GM23248 (cell line): ENCODE data around the gene TP53TG3F. TPM values are rescaled to one million over a fixed set of nuclear protein-coding genes. Genes with fewer than 3 reads are reported as not detected.
"Not testable (repeated sequence)": the region's sequence is repeated elsewhere in the genome, so short reads cannot be mapped to it uniquely, and the experiment has no call there.

Source experiments
- DNase-seq: peaks from one replicate; pipeline ENCODE4 v3.0.0-alpha.2; 2015
- H2AFZ ChIP-seq: fragments of 200-600 bp; sonication (generic); 2 replicates; pipeline ENCODE4 v1.6.1; 2016; ENCODE audit warnings: antibody characterized with exemption
- H3F3A ChIP-seq: fragments of 200-600 bp; sonication (generic); 2 replicates; pipeline ENCODE4 v1.6.1; 2016; ENCODE audit warnings: mild to moderate bottlenecking, antibody characterized with exemption, mixed run types; ENCODE audit not compliant: insufficient read depth
- H3K27ac ChIP-seq: fragments of 200-600 bp; sonication (generic); 2 replicates; pipeline ENCODE4 v1.5.1; 2016; ENCODE audit warnings: mild to moderate bottlenecking
- H3K27me3 ChIP-seq: fragments of 200-600 bp; sonication (generic); replicated peaks from 2 replicates; pipeline ENCODE4 v1.6.1; 2016; ENCODE audit warnings: mild to moderate bottlenecking; ENCODE audit not compliant: insufficient read depth
- H3K36me3 ChIP-seq: fragments of 200-600 bp; sonication (generic); 2 replicates; pipeline ENCODE4 v1.6.1; 2016; ENCODE audit warnings: low read depth, mild to moderate bottlenecking
- H3K4me1 ChIP-seq: fragments of 200-600 bp; sonication (generic); 2 replicates; pipeline ENCODE4 v1.6.1; 2016; ENCODE audit warnings: mild to moderate bottlenecking; ENCODE audit not compliant: insufficient read depth
- H3K4me2 ChIP-seq: fragments of 200-600 bp; sonication (generic); one replicate; pipeline ENCODE4 v1.6.1; 2016; ENCODE audit warnings: mild to moderate bottlenecking; ENCODE audit not compliant: unreplicated experiment
- H3K4me3 ChIP-seq: fragments of 200-600 bp; sonication (generic); 2 replicates; pipeline ENCODE4 v1.5.1; 2016; ENCODE audit warnings: mild to moderate bottlenecking
- H3K79me2 ChIP-seq: fragments of 200-600 bp; sonication (generic); 2 replicates; pipeline ENCODE4 v1.6.1; 2016; ENCODE audit warnings: mild to moderate bottlenecking; ENCODE audit not compliant: insufficient read depth
- H3K9ac ChIP-seq: fragments of 200-600 bp; sonication (generic); 2 replicates; pipeline ENCODE4 v1.6.1; 2016; ENCODE audit warnings: mild to moderate bottlenecking
- H3K9me2 ChIP-seq: fragments of 200-600 bp; sonication (generic); 2 replicates; pipeline ENCODE4 v1.6.1; 2016; ENCODE audit warnings: mixed run types, mild to moderate bottlenecking, moderate library complexity; ENCODE audit not compliant: insufficient read depth
- H3K9me3 ChIP-seq: fragments of 200-600 bp; sonication (generic); one replicate; pipeline ENCODE4 v1.6.1; 2017; ENCODE audit warnings: low read depth
- H4K20me1 ChIP-seq: fragments of 200-600 bp; sonication (generic); 2 replicates; pipeline ENCODE4 v1.6.0; 2016; ENCODE audit not compliant: insufficient read depth
- WGBS, 2 experiments: methylation state at CpG; one replicate each; pipeline ENCODE4 v1.1.6; 2015 to 2017; ENCODE audit warnings: low lambda C conversion rate in 2 of 2, low coverage in 1 of 2; ENCODE audit errors: missing lambda C conversion rate in 2 of 2; 5-methylcytosine and 5-hydroxymethylcytosine counted together
- in situ Hi-C: fragments of 300-500 bp; cut with MboI; formaldehyde crosslinking; loops from 2 replicates; pipeline ENCODE4 v1.15.0; 2020
- polyA plus RNA-seq: library from polyadenylated mRNA; unstranded; fragments of >200 nt; fragmentation: Nextera tagmentation; extraction: Ambion mirVana; gene quantifications from 2 replicates; pipeline ENCODE4 v1.2.1, GENCODE V29; 2016
- small RNA-seq: library from RNA; depleted of rRNA; stranded (forward); fragments of <200 nt; gene quantifications from one replicate; pipeline ENCODE3, GENCODE V24; 2014; ENCODE audit warnings: low read depth, low replicate concordance
- total RNA-seq: library from RNA; depleted of rRNA; stranded (reverse); fragments of >200 nt; shearing (Covaris generic); gene quantifications from 2 replicates; pipeline ENCODE4 v1.2.3, GENCODE V29; 2014; rRNA removed

Gene TP53TG3F, protein sequence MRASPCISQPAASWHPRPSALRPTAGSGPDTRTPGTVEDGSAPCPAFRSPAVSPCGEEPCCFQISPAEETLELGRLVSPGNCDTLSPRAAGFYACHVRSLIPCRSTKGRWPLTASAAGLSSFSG
- total RNA-seq: not detected in 2 replicates
- polyA plus RNA-seq: not detected in 2 replicates

DNA sequence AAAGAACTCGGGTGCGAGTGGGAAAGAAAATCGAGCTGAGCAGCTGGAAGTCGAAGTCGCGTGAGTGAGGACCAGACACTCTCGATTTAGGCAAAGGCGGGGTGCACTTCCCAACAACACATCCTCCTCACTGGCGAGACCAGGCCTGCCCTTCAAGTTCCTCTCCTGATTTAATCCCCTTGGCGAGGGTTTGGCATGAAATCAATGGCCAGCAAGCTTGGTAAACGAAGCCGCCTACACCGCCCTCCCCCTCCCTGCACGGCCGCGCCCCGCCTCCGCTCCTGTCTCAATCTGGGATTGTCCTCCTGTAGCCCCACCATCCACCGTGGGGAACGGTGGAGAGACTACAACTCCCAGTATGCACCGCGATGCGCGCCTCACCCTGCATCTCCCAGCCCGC lies at the start of gene TP53TG3F:
TP53TG3F (plus strand) TSS at position 301 of the 400 bp plus-strand sequence; CDS start at position 369, 68 bp downstream.
- no CpG with 5 or more reads among the region's 25 CpGs for WGBS, 2 experiments
- H3K36me3 ChIP-seq, H3F3A ChIP-seq, H4K20me1 ChIP-seq, H3K27ac ChIP-seq, H3K9me3 ChIP-seq, H3K9ac ChIP-seq, DNase-seq, H3K4me2 ChIP-seq, in situ Hi-C loops, H2AFZ ChIP-seq, H3K4me3 ChIP-seq, H3K9me2 ChIP-seq, H3K27me3 ChIP-seq, H3K79me2 ChIP-seq, H3K4me1 ChIP-seq: not testable (repeated sequence)

DNA sequence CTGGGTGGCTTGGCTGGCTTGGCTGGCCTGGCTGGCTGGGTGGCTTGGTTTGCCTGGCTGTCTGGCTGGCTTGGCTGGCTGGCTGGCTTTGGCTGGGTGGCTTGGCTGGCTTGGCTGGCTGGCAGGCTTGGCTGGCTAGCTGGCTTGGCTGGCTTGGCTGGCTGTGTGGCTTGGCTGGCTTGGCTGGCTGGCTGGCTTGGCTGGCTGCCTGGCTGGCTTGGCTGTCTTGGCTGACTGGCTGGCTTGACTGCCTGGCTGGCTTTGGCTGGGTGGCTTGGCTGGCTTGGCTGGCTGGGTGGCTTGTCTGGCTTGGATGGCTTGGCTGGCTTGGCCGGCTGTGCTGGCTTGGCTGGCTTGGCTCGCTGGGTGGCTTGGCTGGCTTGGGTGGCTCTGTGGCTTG lies 32.2 kb downstream of the TP53TG3F start:
- H4K20me1 ChIP-seq, H3K4me2 ChIP-seq, in situ Hi-C loops, H3K27me3 ChIP-seq, H3K4me3 ChIP-seq, H3K9me3 ChIP-seq, H3K27ac ChIP-seq, H3K79me2 ChIP-seq, DNase-seq, H3K4me1 ChIP-seq, H3K36me3 ChIP-seq, H2AFZ ChIP-seq, H3K9ac ChIP-seq, H3K9me2 ChIP-seq, H3F3A ChIP-seq: not testable (repeated sequence)
- WGBS, 2 experiments: no CpG with 5 or more reads among the region's 2 CpGs

DNA sequence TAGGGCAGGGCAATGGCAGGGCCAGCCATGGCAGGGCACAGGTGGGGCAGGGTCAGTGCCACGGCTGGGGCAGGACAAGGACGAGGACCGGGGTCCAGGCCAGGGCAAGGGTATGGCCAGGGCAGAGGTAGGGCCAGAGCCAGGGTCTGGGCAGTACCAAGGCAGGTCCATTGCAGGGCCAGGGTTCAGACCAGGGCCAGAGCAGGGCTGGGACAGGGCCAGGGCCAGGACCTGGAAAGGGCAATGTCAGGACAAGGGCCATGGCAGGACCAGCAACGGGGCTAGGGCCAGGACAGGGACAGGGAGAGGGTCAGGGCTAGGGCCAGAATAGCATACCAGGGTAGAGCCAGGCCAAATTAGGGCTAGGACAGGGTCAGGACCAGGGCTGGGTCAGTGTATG lies 47.8 kb downstream of the TP53TG3F start:
- H3K9me2 ChIP-seq: not testable (repeated sequence)

DNA sequence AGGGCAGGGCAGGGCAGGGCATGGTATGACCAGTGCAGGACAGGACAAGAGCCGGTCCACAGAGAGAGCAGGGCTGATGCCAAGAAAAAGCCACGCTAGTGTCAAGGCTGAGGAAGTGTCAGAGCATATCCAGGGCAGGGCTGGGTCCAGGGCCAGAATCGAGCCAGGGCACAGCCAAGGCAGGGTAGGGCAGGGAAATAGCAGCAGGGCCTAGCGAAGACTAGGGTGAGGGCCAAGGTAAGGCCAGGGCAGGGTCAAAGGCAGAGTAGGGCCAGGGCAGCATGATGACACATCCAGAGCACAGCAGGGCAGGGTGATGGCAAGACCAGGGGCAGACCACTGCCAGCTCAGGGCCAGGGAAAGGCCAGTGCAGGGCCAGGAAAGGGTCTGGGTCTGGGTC lies 49.7 kb downstream of the TP53TG3F start:
- H3K79me2 ChIP-seq, H3K36me3 ChIP-seq, H3K9me2 ChIP-seq, H3K4me1 ChIP-seq, DNase-seq, H3K9ac ChIP-seq, H2AFZ ChIP-seq, H3F3A ChIP-seq, H3K27ac ChIP-seq, H3K27me3 ChIP-seq, H3K9me3 ChIP-seq, H3K4me2 ChIP-seq, H4K20me1 ChIP-seq, in situ Hi-C loops, H3K4me3 ChIP-seq: not testable (repeated sequence)
- 80% methylated on average over 1 of the region's 4 CpGs; no CpG with 5 or more reads in 1 of the 2 experiments for WGBS, 2 experiments

More for the DNA sequence above, 47.8 kb downstream of the TP53TG3F start:
- H4K20me1 ChIP-seq, H3K27me3 ChIP-seq, H3K4me1 ChIP-seq, H3K36me3 ChIP-seq, DNase-seq, H3F3A ChIP-seq, in situ Hi-C loops, H2AFZ ChIP-seq, H3K9me3 ChIP-seq, H3K79me2 ChIP-seq, H3K9ac ChIP-seq, H3K4me2 ChIP-seq, H3K27ac ChIP-seq, H3K4me3 ChIP-seq: not testable (repeated sequence)
- 24% methylated on average over 3 of the region's 4 CpGs; no CpG with 5 or more reads in 1 of the 2 experiments for WGBS, 2 experiments

DNA sequence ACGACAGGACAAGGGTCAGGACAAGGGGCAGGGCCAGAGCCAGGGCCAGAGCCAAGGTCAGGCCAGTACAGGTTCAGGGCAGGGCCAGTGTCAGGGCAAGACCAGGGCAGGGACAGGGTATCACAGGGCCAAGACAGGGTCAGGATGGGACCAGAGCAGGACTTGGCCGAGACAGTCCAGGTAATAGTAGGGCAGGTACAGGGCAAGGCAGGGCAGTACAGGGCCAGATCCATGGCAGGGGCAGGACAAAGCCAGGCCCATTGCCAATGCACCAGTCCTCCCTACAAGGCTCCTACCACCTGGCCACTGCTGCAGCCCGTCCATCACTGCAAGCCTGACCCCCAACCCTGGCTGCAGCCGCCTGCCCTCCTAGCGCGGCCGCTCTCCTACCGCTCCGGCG lies 50.5 kb downstream of the TP53TG3F start:
- H4K20me1 ChIP-seq, H3K4me2 ChIP-seq, H3K27me3 ChIP-seq, H3K27ac ChIP-seq, DNase-seq, H3K36me3 ChIP-seq, H3K9me3 ChIP-seq, H3F3A ChIP-seq, H3K4me3 ChIP-seq, H3K79me2 ChIP-seq, in situ Hi-C loops, H3K9me2 ChIP-seq, H3K4me1 ChIP-seq, H3K9ac ChIP-seq, H2AFZ ChIP-seq: not testable (repeated sequence)
- WGBS, 2 experiments: 20 to 53% methylated on average over 1 of the region's 10 CpGs

Small RNAs within 50 kb of the gene (small RNA-seq; reads per million reads assigned to genes)
- gene AC136944.5 (not detected), gene AC136944.6 (not detected)

Other genes with a start within 250 kb of the TP53TG3F start
- not detected in 2 replicates for gene TP53TG3E, start 155.3 kb upstream of the TP53TG3F start, total RNA-seq
- not detected in 2 replicates for gene TP53TG3E, start 155.3 kb upstream of the TP53TG3F start, polyA plus RNA-seq
- gene TP53TG3B, start 98.8 kb upstream of the TP53TG3F start, total RNA-seq: not detected in 2 replicates
- gene TP53TG3B, start 98.8 kb upstream of the TP53TG3F start, polyA plus RNA-seq: not detected in 2 replicates